GM19372 (cell line): Measurements from ENCODE around the gene DLK2.
"Not testable (repeated sequence)": the region's sequence is repeated elsewhere in the genome, so short reads cannot be mapped to it uniquely, and the experiment has no call there.

Experiments used
- ATAC-seq: cut with Tn5 transposase; IDR thresholded peaks from one replicate; pipeline ENCODE4 v1.9.1; 2021; ENCODE audit warnings: mild to moderate bottlenecking, low read depth, moderate library complexity; ENCODE audit not compliant: unreplicated experiment

DLK2 gene

DNA sequence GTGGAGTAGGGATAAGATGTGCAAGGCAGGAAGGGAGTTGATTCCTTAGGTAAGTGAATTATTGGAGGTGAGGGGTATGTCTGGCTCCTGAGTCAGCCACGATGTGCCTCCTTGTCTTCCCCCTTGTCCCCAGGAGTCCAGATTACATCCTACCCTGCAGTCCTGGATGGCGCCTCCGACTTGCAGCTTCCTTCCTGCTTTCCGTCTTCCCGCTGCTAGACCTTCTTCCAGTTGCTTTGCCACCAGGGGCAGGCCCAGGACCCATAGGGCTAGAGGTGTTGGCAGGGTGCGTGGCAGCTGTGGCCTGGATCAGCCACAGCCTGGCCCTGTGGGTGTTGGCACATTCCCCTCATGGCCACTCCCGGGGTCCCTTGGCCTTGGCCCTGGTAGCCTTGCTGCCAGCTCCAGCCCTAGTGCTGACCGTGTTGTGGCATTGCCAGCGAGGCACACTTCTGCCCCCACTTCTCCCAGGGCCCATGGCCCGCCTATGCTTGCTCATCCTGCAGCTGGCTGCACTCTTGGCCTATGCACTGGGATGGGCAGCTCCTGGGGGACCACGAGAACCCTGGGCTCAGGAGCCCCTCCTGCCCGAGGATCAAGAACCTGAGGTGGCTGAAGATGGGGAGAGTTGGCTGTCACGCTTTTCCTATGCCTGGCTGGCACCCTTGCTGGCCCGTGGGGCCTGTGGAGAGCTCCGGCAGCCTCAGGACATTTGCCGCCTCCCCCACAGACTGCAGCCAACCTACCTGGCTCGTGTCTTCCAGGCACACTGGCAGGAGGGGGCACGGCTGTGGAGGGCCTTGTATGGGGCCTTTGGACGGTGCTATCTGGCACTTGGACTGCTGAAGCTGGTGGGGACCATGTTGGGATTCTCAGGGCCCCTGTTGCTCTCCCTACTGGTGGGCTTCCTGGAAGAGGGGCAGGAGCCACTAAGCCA is 23.1 kb downstream of the DLK2 start:
- no peak for ATAC-seq

DNA sequence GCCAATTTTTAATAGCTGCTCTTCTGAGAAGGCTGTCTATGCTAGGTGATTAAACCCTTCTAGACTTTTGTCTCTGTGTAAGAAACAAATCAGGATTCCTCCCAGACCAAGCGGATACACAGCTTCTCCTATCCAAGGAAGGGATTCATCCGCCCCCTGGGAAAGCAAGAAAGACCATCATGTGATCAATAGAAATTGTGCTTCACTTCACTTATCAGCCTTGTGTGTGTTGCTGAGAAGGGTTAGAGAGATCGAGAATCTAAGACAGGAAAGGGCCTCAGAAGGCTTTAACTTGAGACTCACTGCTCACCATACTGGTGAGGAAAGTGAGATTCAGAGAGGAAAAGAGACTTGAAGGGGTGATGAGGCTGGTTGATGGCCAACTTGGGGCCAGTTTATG is 26.5 kb downstream of the DLK2 start:
- no peak for ATAC-seq

DNA sequence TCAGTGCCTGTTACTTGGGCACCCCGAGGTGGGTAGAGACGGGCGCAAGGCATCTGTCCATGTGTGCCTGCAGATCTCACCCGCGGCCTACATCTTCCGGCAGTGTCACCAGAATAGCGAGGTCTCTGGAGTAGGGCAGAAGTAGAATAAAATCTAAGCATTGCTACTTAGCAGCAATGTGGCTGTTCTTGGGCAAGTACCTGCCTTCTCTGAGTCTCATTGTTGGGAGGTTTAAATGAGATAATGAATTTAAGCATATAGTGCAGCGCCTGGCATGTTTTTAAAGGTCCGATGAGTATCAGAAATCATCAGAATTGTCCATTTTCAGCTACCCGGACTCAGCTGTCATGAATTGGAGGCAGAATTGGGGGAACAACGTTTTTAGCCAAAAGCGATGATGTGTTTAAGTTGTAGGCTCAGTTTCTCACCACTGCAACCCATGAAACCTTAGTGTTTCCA is 27.2 kb downstream of the DLK2 start:
- no peak for ATAC-seq

DNA sequence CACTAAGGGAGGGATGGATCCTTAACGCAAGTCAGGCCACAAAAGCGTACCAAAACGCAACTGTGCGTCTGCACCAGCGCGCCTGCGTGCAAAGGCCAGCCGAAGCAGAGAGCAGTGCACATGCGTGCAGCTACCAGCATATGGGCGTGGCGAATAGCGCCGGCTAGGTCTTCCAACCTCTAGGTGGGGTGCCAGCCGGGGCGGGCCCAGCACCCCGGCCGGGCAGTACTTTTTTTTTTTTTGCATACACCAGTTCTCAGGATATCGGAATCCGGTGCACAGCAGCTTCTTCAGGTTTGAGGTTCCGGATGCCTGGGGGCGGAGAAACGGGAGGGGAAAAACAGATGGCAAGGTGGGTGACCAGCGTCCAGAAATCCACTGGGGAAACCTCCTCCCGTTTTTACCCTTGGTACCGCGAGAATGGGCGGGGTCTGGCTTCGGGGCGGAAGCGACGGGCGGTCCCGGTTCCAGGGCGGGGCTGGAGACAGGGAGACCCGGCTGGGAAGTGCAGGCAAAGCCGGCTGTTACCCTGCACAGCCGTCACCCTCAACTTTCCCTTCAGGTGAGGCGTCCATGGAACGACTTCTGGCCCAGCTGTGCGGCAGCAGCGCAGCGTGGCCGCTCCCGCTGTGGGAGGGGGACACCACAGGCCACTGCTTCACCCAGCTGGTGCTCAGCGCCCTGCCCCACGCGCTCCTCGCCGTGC is 27.8 kb downstream of the DLK2 start, which contains the start of gene ABCC10:
Gene ABCC10 (plus strand): TSS at position 136 of the 706 bp plus-strand sequence. CDS start 438 bp downstream, at position 574.
- peak; percentile 90 for ATAC-seq

DNA sequence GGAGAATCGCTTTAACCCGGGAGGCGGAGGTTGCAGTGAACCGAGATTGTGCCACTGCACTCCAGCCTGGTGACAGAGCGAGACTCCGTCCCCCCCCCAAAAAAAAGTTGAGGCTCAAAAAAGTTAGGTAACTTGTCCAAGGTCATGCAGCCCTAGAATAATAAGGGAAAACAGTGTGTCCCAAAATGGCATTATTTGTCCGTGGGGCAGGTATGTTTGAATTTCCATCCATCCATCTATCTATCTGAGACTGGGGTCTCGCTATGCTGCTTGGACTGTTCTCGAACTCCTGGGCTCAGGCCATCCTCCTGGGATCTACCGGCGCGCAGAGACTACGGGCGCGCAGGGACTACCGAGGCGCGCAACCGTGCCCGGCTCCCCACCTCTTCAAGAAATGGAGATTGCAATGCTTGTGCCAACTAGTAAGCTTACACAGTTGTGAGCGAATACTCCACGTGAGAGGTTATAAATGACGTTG is 28.4 kb downstream of the DLK2 start:
- no peak for ATAC-seq

DNA sequence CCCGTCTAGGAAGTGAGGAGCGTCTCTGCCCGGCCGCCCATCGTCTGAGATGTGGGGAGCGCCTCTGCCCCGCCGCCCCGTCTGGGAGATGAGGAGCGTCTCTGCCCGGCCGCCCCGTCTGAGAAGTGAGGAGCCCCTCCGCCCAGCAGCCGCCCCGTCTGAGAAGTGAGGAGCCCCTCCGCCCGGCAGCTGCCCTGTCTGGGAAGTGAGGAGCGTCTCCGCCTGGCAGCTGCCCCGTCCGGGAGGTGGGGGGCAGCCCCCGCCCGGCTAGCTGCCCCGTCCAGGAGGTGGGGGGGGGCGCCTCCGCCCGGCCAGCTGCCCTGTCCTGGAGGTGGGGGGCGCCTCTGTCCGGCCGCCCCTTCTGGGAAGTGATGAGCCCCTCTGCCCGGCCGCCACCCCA is 30.3 kb downstream of the DLK2 start:
- ATAC-seq = not testable (repeated sequence)

DNA sequence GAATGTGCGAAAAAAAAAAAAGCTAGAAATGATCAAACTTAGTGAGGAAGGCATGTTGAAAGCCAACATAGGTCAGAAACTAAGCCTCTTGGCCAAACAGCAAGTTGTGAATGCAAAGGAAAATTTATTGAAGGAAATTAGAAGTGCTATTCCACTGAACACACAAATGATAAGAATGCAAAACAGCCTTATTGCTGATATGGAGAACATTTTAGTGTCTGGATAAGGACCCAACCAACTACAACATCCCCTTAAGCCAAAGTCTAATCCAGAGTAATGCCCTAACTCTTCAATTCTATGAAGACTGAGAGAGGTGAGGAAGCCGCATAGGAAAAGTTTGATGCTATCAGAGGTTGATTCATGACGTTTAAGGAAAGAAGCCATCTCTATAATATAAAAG is 33.5 kb downstream of the DLK2 start:
- ATAC-seq = no peak

DNA sequence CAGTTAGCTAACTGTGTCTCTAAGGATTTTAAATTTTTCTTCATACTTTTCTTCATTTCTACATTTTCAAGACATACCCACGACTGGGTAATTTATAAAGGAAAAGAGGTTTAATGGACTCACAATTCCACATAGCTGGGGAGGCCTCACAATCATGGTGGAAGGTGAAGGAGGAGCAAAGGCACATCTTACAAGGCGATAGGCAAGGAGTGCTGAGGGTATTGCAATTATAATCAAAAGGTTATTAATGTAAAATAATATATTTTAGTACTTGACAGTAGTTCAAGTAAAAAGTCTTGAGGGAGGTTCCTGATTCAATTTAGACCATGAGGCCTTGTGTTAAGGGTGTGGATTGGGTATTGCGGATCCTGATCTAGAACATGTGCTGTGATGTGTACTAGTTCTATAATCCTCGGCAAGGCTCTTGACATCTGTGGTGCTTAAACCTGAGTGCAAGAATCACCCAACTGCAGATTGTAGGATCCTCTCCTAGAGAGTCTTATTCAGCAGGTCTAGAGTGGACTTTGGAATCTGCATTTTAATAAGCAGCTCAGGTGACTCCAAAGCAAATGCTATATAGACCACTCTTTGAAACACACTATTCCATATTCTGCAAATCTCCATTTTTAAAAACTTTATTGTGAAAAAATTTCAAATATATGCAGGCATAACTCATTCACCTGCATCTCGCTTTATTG is 35.2 kb downstream of the DLK2 start:
- ATAC-seq = no peak

DNA sequence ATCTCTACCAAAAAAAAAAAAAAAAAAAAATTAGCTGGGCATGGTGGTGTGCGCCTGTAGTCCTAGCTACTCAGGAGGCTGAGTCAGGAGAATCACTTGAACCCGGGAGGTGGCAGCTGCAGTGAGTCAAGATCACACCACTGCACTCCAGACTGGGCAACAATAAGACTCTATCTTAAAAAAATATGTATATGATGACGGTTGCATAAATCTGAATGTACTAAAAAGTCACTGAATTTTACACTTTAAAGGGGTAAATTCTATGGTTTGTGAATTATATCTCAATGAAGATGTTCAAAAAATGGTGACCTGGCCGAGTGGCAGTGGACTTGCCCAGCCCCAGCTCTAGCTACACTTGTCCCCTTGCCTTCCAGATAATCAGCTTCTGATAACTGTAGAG is 38.4 kb downstream of the DLK2 start:
- ATAC-seq = no peak

DNA sequence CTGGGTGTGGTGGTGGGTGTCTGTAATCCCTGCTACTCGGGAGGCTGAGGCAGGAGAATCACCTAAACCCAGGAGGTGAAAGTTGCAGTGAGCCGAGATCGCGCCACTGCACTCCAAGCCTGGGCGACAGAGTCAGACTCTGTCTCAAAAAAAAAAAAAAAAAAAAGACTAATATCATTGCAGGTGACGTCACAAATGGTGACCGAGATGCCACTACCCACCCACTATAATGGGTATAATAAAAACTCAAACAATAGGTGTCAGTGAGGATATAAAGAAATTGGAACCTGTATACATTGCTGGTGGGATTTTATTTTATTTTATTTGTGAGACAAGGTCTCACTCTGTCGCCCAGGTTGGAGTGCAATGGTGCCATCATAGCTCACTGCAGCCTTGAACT is 40.1 kb downstream of the DLK2 start:
- not testable (repeated sequence) for ATAC-seq

DNA sequence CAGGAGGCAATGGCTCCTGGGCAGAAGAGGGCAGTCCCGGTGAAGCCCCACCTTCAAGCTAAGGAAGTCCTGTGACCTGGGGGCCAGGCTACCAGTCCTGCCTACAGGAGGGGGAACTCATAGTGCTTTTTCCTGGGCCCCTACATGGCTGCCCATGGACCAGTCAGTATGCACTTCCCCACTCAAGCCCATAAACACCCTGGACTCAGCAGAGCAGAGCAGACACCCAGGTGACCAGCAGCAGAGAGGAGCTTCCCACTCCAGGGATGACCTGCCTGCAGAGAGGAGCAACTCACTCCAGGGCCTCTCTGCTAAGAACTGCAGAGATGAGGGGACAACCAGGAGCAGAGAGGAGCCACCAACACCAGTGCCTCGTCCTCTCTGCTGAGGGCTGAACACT is 42.3 kb downstream of the DLK2 start:
- ATAC-seq = no peak

DNA sequence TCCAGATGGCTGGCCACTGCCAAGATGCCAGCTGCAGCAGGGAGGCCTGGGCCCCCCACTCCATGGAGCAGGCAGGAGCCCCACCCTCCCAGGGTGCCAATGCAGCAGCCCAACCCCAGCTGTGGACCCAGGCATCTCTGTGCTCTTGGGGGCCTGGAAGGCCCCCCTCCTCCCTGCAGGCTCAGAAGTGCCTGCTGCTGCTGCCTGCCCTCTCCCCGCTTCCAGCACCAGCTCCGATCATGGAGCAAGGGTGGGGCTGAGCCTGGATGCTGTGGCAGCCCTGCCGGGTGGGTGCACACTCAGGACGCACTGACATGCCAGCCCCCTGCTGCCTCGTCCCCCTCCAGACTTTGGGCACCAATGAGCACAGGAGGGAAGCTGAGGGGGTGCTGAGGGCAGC is 42.8 kb downstream of the DLK2 start:
- ATAC-seq = no peak

DNA sequence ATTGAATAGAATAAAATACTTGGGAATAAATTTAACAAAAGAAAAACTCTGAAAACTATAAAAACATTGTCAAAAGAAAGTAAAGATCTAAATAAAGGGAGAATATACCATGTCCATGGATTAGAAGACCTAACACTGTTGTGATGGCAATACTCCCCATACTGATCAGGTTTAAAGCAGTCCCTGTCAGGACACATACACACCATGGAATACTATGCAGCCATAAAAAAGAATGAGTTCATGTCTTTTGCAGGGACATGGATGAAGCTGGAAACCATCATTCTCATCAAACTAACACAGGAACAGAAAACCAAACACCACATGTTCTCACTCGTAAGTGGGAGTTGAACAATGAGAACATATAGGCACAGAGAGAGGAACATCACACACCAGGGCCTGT is 44.6 kb downstream of the DLK2 start:
- ATAC-seq = not testable (repeated sequence)

DNA sequence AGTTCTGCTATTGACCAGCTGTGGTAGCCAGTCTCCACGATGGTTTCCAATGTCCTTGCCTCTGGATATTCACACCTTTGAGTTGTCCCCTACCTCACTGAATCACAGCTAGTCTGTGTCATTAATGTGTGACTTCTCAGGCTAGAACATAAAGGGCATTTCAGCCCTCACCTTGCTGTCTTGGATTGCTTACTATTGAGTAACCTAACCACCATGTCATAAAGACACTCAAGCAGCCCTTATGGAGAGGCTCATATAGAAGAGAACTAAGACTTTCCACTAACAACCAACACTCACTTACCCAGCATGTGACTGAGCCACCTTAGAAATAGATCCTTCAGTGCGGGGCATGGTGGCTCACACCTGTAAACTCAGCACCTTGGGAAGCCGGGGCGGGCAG is 47.1 kb downstream of the DLK2 start:
- no peak for ATAC-seq

DNA sequence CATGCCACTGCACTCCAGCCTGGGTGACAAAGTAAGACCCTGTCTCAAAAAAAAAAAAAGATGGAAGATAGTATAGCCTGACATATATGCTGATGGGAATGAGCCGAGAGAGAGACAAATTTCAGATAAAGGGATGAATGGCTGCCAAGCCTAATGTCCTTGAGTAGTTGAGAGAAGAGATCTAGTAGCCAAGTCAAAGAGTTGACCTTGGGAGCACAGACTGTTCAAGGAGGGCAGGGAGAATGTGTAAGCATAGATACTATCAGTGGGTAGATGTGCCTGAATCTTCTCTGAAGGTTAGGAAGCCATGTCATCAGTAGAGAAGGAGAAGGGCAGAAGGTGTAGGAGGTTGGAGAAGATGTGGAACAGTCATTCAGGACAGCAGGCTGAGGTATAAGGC is 48.1 kb downstream of the DLK2 start:
- ATAC-seq = no peak

DNA sequence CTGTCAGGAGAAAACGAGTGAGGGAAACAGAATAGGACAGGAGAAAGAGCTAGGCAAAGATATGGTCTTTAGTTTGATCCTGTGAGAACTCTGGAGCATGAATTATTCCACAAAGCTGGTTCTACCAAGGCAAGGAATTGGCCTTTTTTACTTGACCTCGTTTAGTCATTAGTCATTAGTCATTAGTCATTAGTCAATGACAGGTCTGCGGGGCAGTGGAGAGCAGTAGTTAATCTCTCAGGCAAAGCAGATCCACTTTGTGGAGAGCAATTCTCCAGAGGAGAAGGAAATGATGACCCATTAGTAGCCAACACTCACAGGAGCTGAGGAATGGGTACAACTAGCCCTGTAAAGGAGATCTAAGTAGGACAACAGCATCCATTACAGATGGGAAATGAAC is 50.0 kb downstream of the DLK2 start:
- no peak for ATAC-seq

DNA sequence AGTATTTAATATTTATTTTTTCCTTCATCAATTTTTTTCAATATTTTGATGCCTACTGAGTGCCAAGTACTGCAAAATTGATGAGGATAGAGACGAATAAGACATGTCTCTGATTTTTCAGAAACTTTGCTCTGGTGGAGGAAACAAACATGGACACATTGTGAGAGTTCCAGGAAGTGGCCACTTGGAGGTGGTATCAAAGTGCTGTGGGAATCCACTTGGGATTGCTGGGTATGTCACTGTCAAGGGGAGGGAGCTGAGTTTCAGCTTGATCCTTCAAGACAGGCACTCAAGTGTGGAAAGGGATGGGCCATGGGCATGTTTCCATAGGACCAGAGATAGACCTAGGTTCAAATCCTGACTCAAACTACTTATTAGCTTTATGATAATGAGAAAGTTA is 52.5 kb downstream of the DLK2 start:
- ATAC-seq = no peak

DNA sequence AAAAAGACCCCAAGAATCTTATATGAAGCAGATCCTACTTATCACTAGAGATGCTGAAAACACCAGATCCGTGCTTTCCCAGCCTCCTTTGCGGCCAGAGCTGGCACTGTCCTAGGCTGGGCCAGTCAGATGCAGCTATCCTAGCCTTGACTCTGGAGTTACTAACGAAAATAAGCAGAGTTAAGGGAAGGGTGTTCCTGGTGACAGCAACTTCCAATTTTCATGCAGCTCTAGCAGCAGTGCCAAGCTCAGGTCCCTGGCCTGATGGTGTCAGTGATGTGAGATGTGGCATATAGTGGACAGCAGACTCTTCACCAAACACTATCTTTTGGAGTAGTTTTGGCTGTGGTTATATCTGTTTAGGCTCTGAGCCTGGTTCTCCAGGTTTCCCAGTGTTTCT is 53.6 kb downstream of the DLK2 start:
- no peak for ATAC-seq
